ENCODE measurements around the gene SLCO2B1.
A peak's percentile ranks its signal among the peaks of the same experiment; 100 is the strongest.

The SLCO2B1 gene

GRCh38 chr11:75145972-75146519 is 4.9 kb upstream of the SLCO2B1 start:
- DNase-seq = no peak

GRCh38 chr11:75146711-75147110 is 4.2 kb upstream of the SLCO2B1 start:
- DNase-seq = no peak

GRCh38 chr11:75147191-75147874 is 3.6 kb upstream of the SLCO2B1 start:
- DNase-seq = no peak

- DNase-seq = no peak
These were observed 3.0 kb upstream of the SLCO2B1 start for GRCh38 chr11:75147875-75148263.

GRCh38 chr11:75148436-75148983 is 2.4 kb upstream of the SLCO2B1 start:
- DNase-seq = peak in 1 of 5 experiments; percentile 14

GRCh38 chr11:75149766-75150465 is 991 bp upstream of the SLCO2B1 start:
- no peak for DNase-seq

- DNase-seq = no peak
These were observed 590 bp downstream of the SLCO2B1 start for GRCh38 chr11:75151346-75152047.

- DNase-seq = no peak
These were observed 1.2 kb downstream of the SLCO2B1 start for GRCh38 chr11:75152090-75152489.

GRCh38 chr11:75152651-75153427 is 1.9 kb downstream of the SLCO2B1 start:
- no peak for DNase-seq

GRCh38 chr11:75154646-75155569 is 4.0 kb downstream of the SLCO2B1 start:
- DNase-seq = no peak

- no peak for DNase-seq
These were observed 4.9 kb downstream of the SLCO2B1 start for GRCh38 chr11:75155570-75156422.

- DNase-seq = no peak
These were observed 7.3 kb downstream of the SLCO2B1 start for GRCh38 chr11:75158241-75158640.

GRCh38 chr11:75158696-75159150 is 7.8 kb downstream of the SLCO2B1 start:
- no peak for DNase-seq

GRCh38 chr11:75159151-75159953 is 8.4 kb downstream of the SLCO2B1 start:
- DNase-seq = no peak

GRCh38 chr11:75160220-75160757 is 9.4 kb downstream of the SLCO2B1 start:
- no peak for DNase-seq

GRCh38 chr11:75160880-75161279 is 10.0 kb downstream of the SLCO2B1 start:
- no peak for DNase-seq

GRCh38 chr11:75161506-75162095 is 10.7 kb downstream of the SLCO2B1 start:
- DNase-seq = no peak

GRCh38 chr11:75162954-75163353 is 12.0 kb downstream of the SLCO2B1 start:
- no peak for DNase-seq
